GM13977 (cell line): ENCODE data around the gene CREB1.
"Not testable (repeated sequence)": the region's sequence is repeated elsewhere in the genome, so short reads cannot be mapped to it uniquely, and the experiment has no call there.

Experiments
- DNase-seq: peaks from one replicate; pipeline ENCODE4 v3.0.0; 2012; ENCODE audit warnings: low spot score
- in situ Hi-C: fragments of 300-500 bp; cut with MboI; formaldehyde crosslinking; loops from one replicate; pipeline ENCODE4 v1.12.0; 2022; ENCODE audit warnings: low sequenced_read_pairs, low pct_unique_long_range_greater_than_20kb, mixed read lengths, inconsistent platforms; ENCODE audit not compliant: unreplicated experiment
- TF ChIP-seq, protein P1 (sequence below): IDR thresholded peaks from 2 replicates; pipeline ENCODE4 v1.5.1; 2012; ENCODE audit warnings: mild to moderate bottlenecking, control low read depth; ENCODE audit not compliant: insufficient read depth; ENCODE audit errors: extremely low read depth, missing control alignments

CREB1 gene

DNA sequence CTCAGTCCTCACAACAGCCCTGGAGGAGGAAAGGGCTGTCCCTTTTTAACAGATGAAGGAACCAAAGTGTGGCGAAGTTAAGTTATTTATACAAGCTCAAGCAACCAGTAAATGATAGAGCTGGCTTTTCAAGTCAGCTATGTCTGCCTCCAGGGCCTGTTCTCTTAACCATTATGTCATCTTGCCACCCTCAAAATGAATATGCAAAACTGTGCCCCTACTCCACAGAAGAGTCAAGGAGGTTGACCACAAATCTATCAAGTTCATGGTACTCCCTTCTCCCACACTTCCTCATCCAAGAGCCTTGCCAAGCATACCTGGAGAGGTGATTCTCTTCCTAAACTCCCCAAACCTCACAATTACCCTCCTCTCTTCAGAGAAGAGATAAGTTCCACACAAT is 37.3 kb upstream of the CREB1 start:
- in situ Hi-C loops: no loop called here
- no peak for DNase-seq
- TF ChIP-seq, protein P1, sequence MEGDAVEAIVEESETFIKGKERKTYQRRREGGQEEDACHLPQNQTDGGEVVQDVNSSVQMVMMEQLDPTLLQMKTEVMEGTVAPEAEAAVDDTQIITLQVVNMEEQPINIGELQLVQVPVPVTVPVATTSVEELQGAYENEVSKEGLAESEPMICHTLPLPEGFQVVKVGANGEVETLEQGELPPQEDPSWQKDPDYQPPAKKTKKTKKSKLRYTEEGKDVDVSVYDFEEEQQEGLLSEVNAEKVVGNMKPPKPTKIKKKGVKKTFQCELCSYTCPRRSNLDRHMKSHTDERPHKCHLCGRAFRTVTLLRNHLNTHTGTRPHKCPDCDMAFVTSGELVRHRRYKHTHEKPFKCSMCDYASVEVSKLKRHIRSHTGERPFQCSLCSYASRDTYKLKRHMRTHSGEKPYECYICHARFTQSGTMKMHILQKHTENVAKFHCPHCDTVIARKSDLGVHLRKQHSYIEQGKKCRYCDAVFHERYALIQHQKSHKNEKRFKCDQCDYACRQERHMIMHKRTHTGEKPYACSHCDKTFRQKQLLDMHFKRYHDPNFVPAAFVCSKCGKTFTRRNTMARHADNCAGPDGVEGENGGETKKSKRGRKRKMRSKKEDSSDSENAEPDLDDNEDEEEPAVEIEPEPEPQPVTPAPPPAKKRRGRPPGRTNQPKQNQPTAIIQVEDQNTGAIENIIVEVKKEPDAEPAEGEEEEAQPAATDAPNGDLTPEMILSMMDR: no peak

DNA sequence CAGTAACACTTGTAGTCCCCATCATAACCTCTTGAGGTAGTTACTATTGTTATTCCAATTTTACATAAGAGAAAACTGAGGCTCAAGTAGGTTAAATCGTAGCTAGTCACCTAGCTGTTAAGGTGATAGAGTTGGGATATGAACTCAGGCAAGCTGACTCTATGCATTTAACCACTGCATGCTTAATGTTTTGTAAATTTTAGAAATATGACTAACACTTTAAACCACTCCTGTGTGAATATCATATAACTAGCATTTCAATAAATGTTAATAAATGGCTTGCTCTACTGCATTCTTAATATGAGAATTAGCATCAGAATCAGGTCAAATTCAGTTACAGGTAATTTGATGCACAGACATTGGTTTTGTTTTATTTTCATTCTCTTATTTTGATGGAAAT is 35.6 kb upstream of the CREB1 start:
- TF ChIP-seq, protein P1: no peak
- no peak for DNase-seq
- in situ Hi-C loops: no loop called here

DNA sequence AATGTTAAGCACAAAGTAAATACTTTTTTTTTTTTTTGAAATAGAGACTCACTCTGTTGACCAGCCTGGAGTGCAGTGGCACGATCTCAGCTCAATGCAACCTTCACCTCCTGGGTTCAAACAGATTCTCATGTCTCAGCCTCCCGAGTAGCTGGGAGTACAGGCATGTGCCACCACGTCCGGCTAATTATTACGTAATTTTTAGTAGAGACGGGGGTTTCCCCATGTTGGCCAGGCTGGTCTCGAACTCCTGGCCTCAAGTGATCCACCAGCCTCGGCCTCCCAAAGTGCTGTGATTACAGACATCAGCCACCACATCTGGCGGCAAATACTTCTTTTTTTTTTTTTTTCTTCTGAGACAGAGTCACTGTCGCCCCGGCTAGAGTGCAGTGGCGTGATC is 32.8 kb upstream of the CREB1 start:
- DNase-seq: not testable (repeated sequence)

DNA sequence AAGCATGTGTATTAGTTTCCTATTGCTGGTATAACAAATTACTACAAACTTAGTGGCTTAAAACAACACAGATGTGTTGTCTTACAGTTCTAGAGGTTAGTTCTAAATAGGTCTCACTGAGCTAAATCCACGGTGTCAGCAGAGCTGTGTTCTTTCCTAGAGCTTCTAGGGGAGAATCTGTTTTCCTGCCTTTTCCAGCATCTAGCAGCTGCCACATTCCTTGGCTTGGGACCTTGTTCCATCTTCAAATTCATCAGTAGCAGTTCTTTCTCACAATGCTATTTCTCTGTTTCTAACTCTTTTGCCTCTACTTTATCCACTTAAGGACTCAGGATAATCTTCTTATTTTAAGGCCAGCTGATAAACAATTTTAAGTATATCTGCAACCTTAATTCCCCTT is 32.2 kb upstream of the CREB1 start:
- no peak for DNase-seq
- in situ Hi-C loops: no loop called here
- TF ChIP-seq, protein P1: no peak

More for the DNA sequence above, 32.8 kb upstream of the CREB1 start:
- in situ Hi-C loops: not testable (repeated sequence)

DNA sequence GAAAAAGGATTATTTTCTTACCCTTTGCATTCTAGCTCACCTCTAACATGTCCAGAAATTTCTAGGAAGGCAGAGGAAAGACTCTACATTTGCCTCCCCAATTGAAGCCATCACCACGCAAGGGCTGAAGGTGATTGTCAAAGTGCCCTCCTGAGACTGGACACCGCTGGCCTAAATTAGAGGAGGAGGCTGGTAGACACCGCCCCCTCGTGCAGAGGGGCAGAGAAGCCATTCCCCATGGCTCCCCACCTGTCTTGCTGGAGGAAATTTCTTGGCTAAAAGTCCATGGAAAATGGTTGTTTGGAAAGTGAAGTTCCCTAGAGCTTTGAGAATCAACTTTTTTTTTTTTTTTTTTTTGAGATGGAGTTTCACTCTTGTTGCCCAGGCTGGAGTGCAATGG is 31.3 kb upstream of the CREB1 start:
- TF ChIP-seq, protein P1: no peak
- DNase-seq: no peak
- in situ Hi-C loops: no loop called here

DNA sequence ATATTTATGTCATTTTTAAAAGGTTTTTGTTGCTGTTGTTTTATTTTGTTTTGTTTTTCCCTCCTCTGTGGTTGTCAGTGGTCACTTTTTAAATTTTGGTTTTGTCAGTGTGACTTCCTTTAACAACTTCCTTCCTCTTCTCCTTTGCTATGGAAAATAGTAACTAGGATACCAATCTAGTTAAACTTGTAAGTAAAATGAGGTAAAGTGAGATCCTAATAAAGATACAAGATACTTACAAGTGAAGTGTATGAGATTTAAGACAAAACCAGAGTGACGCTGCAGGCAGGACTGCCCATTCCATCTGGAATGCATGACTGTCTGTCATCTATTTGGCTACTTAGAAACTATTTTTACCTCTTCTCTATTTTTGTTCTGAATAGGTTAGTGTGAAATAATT is 30.6 kb upstream of the CREB1 start:
- in situ Hi-C loops: no loop called here
- TF ChIP-seq, protein P1: no peak
- no peak for DNase-seq

DNA sequence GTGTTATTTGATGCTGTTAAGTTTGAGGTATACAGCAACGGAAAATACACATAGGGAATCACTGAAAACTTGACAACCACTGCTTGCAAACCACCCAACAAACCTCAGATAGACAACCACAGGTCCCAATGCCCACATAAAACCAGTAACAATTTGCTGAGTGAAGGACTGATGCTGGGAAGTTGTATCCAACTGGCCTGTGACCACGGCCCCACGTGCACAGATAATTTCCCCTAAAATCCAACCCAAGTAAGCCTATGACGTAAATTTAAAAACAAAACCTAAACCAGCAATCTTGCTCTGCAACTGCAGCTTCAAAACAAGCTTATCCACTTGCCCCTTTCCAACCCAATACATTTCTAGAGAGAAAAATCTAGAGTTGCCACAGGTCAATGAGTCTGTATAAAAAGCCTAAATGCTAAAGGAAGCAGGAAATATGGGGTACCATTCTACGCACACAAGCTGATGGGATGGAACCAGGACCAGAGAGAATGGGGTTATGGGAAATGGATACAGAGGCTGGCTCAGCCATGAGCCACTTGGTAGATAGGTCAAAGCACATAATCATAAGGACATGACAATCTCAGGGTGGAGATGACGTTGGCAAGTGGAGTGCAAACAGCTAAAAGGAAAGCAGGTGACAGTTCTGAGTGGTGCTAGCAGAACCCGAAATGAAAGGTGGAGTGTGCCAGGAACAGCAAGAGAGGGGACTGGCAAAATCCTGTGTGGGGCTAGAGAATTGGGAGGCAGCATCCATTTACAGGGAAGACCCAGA is 27.8 kb upstream of the CREB1 start:
- no peak for DNase-seq
- TF ChIP-seq, protein P1: no peak
- in situ Hi-C loops: no loop called here
